Liver (tissue), 9 donors: ENCODE data around the gene TMEM141. TPM values are rescaled to one million over a fixed set of nuclear protein-coding genes. Genes with fewer than 3 reads are reported as not detected.
"Not testable (repeated sequence)": the region's sequence is repeated elsewhere in the genome, so short reads cannot be mapped to it uniquely, and the experiment has no call there.

ENCODE experiments used
- DNase-seq: peaks from one replicate; pipeline ENCODE4 v3.0.0-alpha.2; 2017; ENCODE audit warnings: low spot score
- H3K27ac ChIP-seq, 2 donors: one replicate each; pipeline ENCODE4 v1.7.0; 2013; ENCODE audit warnings: inconsistent platforms in 2 of 2, low read length in 2 of 2, control low read depth in 1 of 2, low read depth in 1 of 2, mild to moderate bottlenecking in 1 of 2
- H3K27me3 ChIP-seq, 4 donors: one replicate each; pipeline versions ENCODE4 v1.6.1 to v1.7.0; 2013; ENCODE audit warnings: low read length in 3 of 4, inconsistent platforms in 1 of 4, mild to moderate bottlenecking in 1 of 4, moderate library complexity in 1 of 4; ENCODE audit not compliant: control insufficient read depth in 4 of 4, insufficient read depth in 4 of 4
- H3K36me3 ChIP-seq, 4 donors: one replicate each; pipeline versions ENCODE4 v1.6.1 to v1.7.0; 2013; ENCODE audit warnings: low read length in 3 of 4, mild to moderate bottlenecking in 3 of 4, low read depth in 1 of 4, moderate library complexity in 1 of 4; ENCODE audit not compliant: control insufficient read depth in 4 of 4, insufficient read depth in 3 of 4
- H3K4me1 ChIP-seq, 4 donors: one replicate each; pipeline versions ENCODE4 v1.6.1 to v1.7.0; 2013; ENCODE audit warnings: low read length in 3 of 4, mild to moderate bottlenecking in 3 of 4, moderate library complexity in 1 of 4; ENCODE audit not compliant: control insufficient read depth in 4 of 4, insufficient read depth in 4 of 4
- H3K4me3 ChIP-seq, 3 donors: one replicate each; pipeline versions ENCODE4 v1.6.1 to v1.7.0; 2013; ENCODE audit warnings: low read length in 3 of 3, control low read depth in 1 of 3, low read depth in 1 of 3, mild to moderate bottlenecking in 1 of 3
- H3K9ac ChIP-seq, 2 donors: one replicate each; pipeline ENCODE4 v1.7.0; 2013; ENCODE audit warnings: low read length in 2 of 2, mild to moderate bottlenecking in 2 of 2, moderate library complexity in 2 of 2, control low read depth in 1 of 2, low read depth in 1 of 2
- H3K9me3 ChIP-seq, 4 donors: one replicate each; pipeline versions ENCODE4 v1.6.1 to v1.7.0; 2013; ENCODE audit warnings: low read length in 3 of 4; ENCODE audit not compliant: control insufficient read depth in 4 of 4
- CTCF ChIP-seq: fragments of 150-350 bp; IDR thresholded peaks from 2 replicates; pipeline ENCODE4 v1.5.1; 2017; ENCODE audit warnings: improper control_type of control experiment, low read depth, low read length; ENCODE audit not compliant: missing input control
- EGR1 ChIP-seq, 2 donors: IDR thresholded peaks; 2 replicates each; pipeline ENCODE4 v1.6.1; 2016 to 2018; ENCODE audit warnings: antibody characterized with exemption in 2 of 2, low read depth in 2 of 2
- FOXA1 ChIP-seq: IDR thresholded peaks from 2 replicates; pipeline ENCODE4 v1.6.1; 2016; ENCODE audit warnings: antibody characterized with exemption
- GABPA ChIP-seq, 2 donors: IDR thresholded peaks in 1 of 2; conservative IDR thresholded peaks in 1 of 2; 2 replicates each; pipeline ENCODE4 v1.6.1; 2016; ENCODE audit warnings: antibody characterized with exemption in 2 of 2, mild to moderate bottlenecking in 1 of 2, moderate library complexity in 1 of 2
- HNF4A ChIP-seq, 2 donors: conservative IDR thresholded peaks; 2 replicates each; pipeline ENCODE4 v1.6.1; 2016; ENCODE audit warnings: antibody characterized with exemption in 2 of 2, mild to moderate bottlenecking in 2 of 2
- HNF4G ChIP-seq: IDR thresholded peaks from 2 replicates; pipeline ENCODE4 v1.6.1; 2016; ENCODE audit warnings: antibody characterized with exemption
- JUND ChIP-seq, 2 donors: IDR thresholded peaks; 2 replicates each; pipeline ENCODE4 v1.6.1; 2016; ENCODE audit warnings: antibody characterized with exemption in 2 of 2
- MAX ChIP-seq: IDR thresholded peaks from 2 replicates; pipeline ENCODE4 v1.6.1; 2016; ENCODE audit warnings: antibody characterized with exemption
- NR2F2 ChIP-seq: IDR thresholded peaks from 2 replicates; pipeline ENCODE4 v1.6.1; 2016; ENCODE audit warnings: antibody characterized with exemption
- RAD21 ChIP-seq, 2 donors: IDR thresholded peaks; 2 replicates each; pipeline ENCODE4 v1.6.1; 2016; ENCODE audit warnings: antibody characterized with exemption in 2 of 2, mild to moderate bottlenecking in 2 of 2
- RXRA ChIP-seq, 2 donors: IDR thresholded peaks; 2 replicates each; pipeline ENCODE4 v1.6.1; 2017 to 2018; ENCODE audit warnings: antibody characterized with exemption in 2 of 2, mild to moderate bottlenecking in 1 of 2
- SP1 ChIP-seq: IDR thresholded peaks from 2 replicates; pipeline ENCODE4 v1.6.1; 2018; ENCODE audit warnings: antibody characterized with exemption, mild to moderate bottlenecking
- TAF1 ChIP-seq: conservative IDR thresholded peaks from 2 replicates; pipeline ENCODE4 v1.6.1; 2016; ENCODE audit warnings: antibody characterized with exemption, mild to moderate bottlenecking
- YY1 ChIP-seq: IDR thresholded peaks from 2 replicates; pipeline ENCODE4 v1.6.1; 2016; ENCODE audit warnings: antibody characterized with exemption, mild to moderate bottlenecking
- ZBTB33 ChIP-seq: IDR thresholded peaks from 2 replicates; pipeline ENCODE4 v1.6.1; 2016; ENCODE audit warnings: antibody characterized with exemption
- WGBS: extraction: QIAGEN DNeasy Blood & Tissue Kit; methylation state at CpG from one replicate; pipeline ENCODE4 v1.1.7; 2013; 5-methylcytosine and 5-hydroxymethylcytosine counted together
- polyA plus RNA-seq, 2 donors: library from polyadenylated mRNA; stranded (reverse) in 1 of 2; unstranded in 1 of 2; fragments of 200-250 nt in 1 of 2; fragments of >200 nt in 1 of 2; fragmentation: Nextera tagmentation in 1 of 2; extraction: Ambion mirVana in 1 of 2; gene quantifications; one replicate each; pipeline versions ENCODE4 v1.2.1 to v1.2.3, GENCODE V29; 2013 to 2015
- total RNA-seq, 2 donors: library from RNA; depleted of rRNA; stranded (reverse); fragments of >200 nt; gene quantifications; one replicate each; pipeline ENCODE4 v1.2.3, GENCODE V29; 2014
- donor health status: healthy.
- donor health status: healthy.
- donor health status: healthy.
- donor health status: healthy.
- donor health status: healthy.

The TMEM141 gene
- total and polyA plus RNA-seq, 4 donors = 32.2 to 74.7 (median 66.2) TPM

- not testable (repeated sequence) for H3K9me3 ChIP-seq, H3K4me1 ChIP-seq, H3K9ac ChIP-seq, H3K4me3 ChIP-seq, H3K27ac ChIP-seq, H3K27me3 ChIP-seq, DNase-seq, H3K36me3 ChIP-seq
- TF ChIP-seq RAD21 (IDR thresholded peaks at IDR 0.05) = peak in 1 of 2 donors; percentile 52
- WGBS = 48% methylated on average over 17 of the region's 18 CpGs
These were observed 24.6 kb upstream of the TMEM141 start for GRCh38 chr9:136766410-136767120.

GRCh38 chr9:136769710-136770191 lies 21.4 kb upstream of the TMEM141 start:
- Histone ChIP-seq H3K27ac (no peak overlapping the region), H3K4me3 (no peak overlapping the region), H3K36me3 (no peaks in the 10 kb centered on the region), H3K9me3 (peaks cover 4 to 8% (median 5%) of the 10 kb centered on the region in 4 donors), H3K9ac (no peak overlapping the region), H3K27me3 (no peaks in the 10 kb centered on the region), H3K4me1 (no peaks in the 10 kb centered on the region)
- no peak for TF ChIP-seq MAX
- TF ChIP-seq CTCF = peak; percentile 43
- no peak for TF ChIP-seq TAF1
- TF ChIP-seq NR2F2 = no peak
- TF ChIP-seq ZBTB33 = no peak
- TF ChIP-seq GABPA (IDR thresholded peaks at IDR 0.05 in 1 of 2, conservative IDR thresholded peaks at IDR 0.05 in 1 of 2) = no peak
- TF ChIP-seq RAD21 (IDR thresholded peaks at IDR 0.05) = peak in 1 of 2 donors; percentile 11
- no peak for TF ChIP-seq FOXA1
- WGBS = 23% methylated on average over 16 of the region's 16 CpGs
- no peak for DNase-seq

GRCh38 chr9:136771907-136772415 lies 19.2 kb upstream of the TMEM141 start:
- H3K9me3 ChIP-seq = peaks cover 4 to 8% (median 5%) of the 10 kb centered on the region in 4 donors
- no peak for DNase-seq
- no peak overlapping the region for H3K27ac ChIP-seq
- H3K36me3 ChIP-seq = no peaks in the 10 kb centered on the region
- H3K27me3 ChIP-seq = no peaks in the 10 kb centered on the region
- H3K9ac ChIP-seq = no peak overlapping the region
- 86% methylated on average over 3 of the region's 3 CpGs for WGBS
- H3K4me1 ChIP-seq = no peaks in the 10 kb centered on the region
- no peak overlapping the region for H3K4me3 ChIP-seq
- TF ChIP-seq YY1 = no peak
- TF ChIP-seq ZBTB33 = no peak
- no peak for TF ChIP-seq EGR1 (IDR thresholded peaks at IDR 0.05; ENCODE audit: low read depth in 2 of 2)
- TF ChIP-seq JUND (IDR thresholded peaks at IDR 0.05) = no peak
- TF ChIP-seq HNF4A (conservative IDR thresholded peaks at IDR 0.05) = no peak
- no peak for TF ChIP-seq HNF4G
- no peak for TF ChIP-seq RXRA (IDR thresholded peaks at IDR 0.05)
- TF ChIP-seq GABPA (IDR thresholded peaks at IDR 0.05 in 1 of 2, conservative IDR thresholded peaks at IDR 0.05 in 1 of 2) = no peak
- no peak for TF ChIP-seq MAX
- no peak for TF ChIP-seq NR2F2
- TF ChIP-seq SP1 = no peak
- TF ChIP-seq FOXA1 = no peak
